NCI-H82 (cell line): ENCODE data around the gene PCNX4.

Experiments
- DNase-seq: peaks from one replicate; lab custom pipeline; 2025; lab: John Stamatoyannopoulos, UW

Gene PCNX4

DNA sequence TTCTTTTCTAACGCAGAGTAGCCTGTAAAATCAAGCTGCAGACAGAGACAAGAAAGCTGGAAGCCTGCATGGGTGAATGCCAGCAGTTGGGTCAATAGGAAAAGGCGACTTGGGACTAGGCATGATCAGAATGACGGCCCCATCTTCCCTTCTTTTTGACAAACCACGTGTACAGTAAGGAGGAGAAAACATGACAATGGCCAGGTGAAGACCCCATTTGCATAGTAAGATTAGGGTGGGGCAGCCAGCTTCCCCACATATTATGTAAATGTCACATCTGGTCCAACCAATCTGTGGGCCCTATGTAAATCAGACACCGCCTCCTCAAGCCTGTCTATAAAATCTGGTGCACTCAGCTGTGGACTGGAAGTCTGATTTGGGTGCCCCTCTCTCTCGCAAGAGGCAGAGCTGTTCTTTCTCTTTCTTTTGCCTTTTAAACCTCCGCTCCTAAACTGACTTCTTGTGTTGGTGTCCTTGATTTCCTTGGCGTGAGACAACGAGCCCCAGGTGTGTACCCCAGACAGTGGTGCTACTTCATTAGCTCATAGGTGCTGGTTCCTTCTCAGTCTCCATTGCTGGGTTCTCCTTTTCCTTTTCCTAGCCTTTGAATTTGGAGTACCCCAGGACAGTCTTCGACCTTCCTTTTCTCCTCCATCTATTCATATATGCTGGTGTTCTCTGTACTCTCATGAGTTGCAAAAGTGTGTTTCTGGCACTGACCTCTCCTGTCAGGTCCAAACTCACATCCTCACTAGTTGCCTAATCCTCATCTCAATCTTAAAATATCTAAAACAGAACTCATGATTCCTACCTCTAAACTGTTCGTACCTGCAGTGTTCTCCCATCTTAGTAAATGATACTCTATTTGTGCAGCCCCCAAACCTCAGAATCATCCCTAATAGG is 82.9 kb downstream of the PCNX4 start:
- no peak for DNase-seq

GRCh38 chr14:60175255-60175902 is 83.7 kb downstream of the PCNX4 start:
- DNase-seq: peak; percentile 14

DNA sequence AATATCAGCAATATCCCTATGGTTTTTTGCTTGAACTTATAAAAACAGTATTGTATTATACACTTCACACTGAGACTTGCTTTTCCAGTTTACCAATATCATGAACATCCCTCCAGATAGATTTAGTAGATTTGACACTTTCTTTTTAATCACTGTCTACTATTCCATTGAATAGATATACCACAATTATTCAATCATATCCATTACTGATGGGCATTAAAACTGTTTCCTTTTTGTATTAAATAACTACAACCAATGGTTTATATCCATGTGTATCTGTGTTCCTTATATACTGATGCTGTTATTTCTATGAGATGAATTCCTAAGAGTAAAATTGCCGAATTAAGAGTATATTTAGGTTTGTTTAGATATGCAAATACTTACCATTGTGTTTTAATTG is 86.4 kb downstream of the PCNX4 start:
- DNase-seq: no peak

DNA sequence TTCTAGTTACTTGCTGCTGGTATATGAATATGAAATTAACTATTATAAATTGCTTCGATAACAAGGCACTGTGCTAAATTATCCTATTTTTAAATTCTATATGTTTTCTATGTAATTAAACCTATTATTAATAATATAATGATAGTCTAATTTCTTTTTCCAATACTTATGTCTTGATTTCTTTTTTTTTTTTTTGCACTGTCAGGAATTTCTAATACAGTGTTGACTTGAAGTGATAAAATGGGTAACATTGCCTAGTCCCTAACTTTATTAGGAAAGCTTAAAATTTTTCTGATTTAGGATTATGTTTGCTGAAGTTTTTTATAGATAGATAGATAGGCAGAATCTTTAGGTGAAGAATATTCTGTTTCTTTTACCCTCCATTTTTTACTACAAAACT is 87.1 kb downstream of the PCNX4 start:
- no peak for DNase-seq

DNA sequence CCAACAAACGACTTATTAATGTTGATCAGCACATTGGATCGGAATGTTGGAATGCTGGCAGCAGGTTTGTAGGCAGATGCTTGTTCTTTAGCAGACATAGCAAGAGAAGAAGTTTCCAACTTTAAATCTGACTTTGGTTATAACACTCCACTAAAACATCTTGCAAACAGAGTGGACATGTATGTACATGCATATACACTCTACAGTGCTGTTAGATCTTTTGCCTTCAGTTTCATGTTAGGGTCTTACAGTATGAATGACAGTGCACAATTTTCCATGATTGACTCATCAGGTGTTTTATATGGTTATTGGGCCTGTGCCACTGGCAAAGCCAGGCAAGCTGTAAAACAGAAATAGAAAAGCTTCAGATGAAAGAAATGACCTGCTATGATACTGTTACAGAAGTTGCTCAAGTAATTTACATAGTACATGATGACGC is 87.7 kb downstream of the PCNX4 start:
- no peak for DNase-seq

- DNase-seq: peak; percentile 36
These were observed 91.4 kb downstream of the PCNX4 start for GRCh38 chr14:60183138-60183537.

GRCh38 chr14:60183741-60184140 is 92.0 kb downstream of the PCNX4 start:
- DNase-seq: peak; percentile 12

DNA sequence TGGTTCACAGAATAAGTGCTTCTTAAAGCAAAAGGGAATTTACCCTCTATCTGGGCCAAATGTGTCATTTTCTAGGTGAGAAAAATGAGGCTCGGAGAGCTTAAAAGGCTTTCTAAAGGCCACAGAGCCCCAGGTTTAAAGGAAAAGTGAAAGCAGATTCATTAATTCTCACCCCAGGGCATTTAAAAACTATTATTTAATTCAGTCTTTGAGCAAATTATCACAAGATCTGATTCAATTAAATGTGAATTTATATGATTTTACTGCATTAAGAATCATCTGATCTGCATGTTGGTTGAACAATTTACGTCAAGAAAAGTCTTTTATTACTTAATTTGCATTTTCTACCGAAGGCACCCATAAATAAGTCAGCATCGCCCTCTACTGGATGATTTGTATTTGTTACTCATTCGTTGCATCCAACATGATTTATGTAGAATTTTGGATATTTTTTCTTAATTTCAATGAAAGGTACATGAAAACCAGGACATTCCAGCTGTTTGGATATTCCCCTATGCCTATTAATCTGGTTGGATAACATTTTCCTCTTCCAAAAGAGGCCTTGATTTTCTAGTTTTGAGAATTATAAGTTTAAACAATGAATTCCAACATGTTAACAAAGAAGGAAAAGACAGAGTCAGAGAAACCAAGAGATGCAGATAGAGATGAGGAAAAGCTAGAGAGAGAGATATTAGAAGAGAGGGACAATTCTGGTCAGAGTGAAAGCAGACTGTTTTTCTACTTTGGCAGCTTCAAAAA is 92.6 kb downstream of the PCNX4 start:
- DNase-seq: peak; percentile 84

GRCh38 chr14:60184905-60185555 is 93.3 kb downstream of the PCNX4 start:
- peak; percentile 78 for DNase-seq

DNA sequence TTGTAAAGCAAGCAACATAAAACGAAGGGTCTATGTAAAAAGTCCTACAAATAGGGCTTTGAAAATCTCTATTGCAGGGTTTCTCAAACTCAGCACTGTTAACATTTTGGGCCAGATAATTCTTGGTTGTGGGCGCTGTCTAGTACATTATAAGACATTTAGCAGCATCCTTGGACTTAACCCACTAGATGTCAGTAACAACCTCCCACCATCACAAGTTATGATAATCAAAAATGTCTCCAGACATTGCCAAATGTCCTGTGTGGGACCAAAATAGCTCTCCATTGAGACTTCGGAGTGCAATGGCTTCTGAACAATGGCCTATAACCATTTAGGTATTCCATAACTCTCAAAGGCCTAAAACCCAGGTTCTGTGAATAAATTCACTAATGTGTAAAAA is 96.4 kb downstream of the PCNX4 start:
- peak; percentile 16 for DNase-seq

- DNase-seq: no peak
These were observed 97.0 kb downstream of the PCNX4 start for GRCh38 chr14:60188696-60189095.

- peak; percentile 82 for DNase-seq
These were observed 98.5 kb downstream of the PCNX4 start for GRCh38 chr14:60189923-60190840.

DNA sequence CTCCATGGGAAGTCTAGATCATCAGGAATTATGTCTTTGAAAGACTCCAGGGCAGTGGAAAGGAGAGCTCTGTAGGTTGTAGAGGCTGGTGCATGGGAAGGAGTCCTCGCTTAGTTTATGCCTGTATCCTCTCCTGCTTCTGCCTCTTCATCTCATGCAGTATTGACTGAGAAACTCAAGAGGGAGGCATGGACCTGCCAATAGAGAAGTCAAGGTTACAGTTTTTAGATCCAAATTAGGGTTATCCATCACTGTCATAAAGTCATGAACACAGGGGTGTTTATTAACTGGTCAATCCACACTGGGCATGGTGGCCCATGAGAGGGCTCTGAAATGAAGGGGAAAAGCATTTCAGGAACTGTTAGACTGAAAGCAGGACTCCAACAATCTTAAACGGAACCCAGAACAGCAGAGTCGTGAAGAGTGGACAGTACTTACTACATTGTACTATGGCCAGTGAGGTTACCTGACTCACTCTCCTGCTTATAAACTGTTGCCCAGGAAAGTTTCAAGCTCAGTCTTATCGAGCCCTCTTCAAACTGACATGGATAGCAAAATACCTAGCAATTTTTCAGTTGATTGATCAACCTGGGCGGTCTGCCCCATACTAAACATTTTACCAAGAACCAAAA is 103.6 kb downstream of the PCNX4 start:
- DNase-seq: no peak

DNA sequence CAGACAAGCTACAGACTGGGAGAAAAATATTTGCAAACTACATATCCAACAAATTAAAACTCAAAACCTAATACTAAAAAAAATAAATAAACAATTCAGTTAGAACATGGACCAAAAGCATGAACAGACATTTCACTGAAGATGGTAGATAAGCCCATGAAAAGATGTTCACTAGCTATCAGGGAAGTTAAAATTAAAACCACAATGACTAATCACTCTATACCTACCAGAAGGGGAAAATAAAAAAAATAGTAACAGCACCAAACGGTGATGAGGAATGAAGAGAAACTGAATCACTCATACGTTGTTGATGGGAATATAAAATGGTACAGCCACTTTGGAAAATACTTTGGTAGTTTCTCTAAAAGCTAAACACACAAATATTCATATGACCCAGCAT is 104.6 kb downstream of the PCNX4 start:
- DNase-seq: no peak

DNA sequence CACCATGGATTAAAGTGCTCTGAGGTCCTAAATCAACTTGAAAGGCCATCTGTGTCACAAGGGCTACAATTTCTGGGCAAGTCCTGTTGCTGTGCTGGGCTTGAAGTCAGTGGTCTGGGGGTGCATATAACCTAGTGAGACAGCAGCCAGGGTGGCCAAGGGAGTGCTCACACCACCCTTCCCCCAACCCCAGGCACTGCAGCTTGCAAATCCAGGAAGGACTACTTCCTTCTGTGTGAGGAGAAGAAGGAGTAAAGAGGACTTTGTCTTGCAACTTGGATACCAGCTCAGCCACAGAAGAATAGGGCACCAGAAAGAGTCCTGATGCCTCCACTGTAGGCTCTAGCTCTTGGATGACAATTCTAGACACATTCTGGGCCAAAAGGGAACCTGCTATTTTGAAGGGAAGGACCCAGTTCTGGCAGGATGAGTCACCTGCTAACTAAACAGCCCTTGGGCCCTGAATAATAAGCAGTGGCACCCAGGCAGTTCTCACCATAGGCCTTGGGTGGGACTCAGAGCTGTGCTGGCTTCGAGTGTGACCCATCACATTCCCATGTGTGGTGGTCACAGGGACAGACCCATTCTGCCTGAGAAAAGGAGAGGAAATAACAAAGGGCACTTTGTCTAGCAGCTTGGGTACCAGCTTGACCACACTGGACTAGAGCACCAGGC is 106.0 kb downstream of the PCNX4 start:
- DNase-seq: no peak

GRCh38 chr14:60199321-60199720 is 107.6 kb downstream of the PCNX4 start:
- DNase-seq: no peak

DNA sequence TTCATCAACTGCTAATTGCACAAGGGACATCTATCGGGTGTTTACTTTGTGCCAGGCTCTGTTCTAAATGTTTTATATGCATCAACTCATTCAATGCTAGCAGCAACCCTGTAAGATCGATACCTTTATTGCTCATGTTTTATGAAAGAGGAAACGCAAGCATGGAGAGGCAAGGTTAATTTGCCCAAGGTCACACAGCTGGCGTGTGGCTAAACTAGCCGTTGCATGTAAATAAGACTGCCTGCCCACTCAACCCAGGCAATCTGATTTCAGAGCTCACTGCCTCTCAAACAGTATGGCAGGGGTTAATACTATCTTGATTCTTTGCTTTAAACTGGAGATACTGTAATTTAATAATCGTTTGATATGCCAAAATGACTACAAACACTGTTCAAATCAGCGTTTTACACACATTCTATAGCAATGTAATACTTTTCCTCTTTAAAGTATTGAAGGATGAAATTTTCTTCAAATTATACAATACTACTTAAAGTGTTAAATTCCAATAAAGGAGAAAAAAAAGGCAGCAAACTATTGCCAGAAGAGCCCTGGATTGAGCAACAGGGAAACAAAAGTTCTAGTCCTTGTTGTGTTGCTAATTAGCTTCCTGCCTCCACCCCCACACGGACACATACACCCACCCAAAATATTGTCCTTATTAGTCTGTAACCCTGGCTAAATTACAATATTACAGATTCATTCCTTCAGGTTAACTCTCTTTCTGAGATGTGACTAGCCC is 112.5 kb downstream of the PCNX4 start:
- no peak for DNase-seq

- DNase-seq: no peak
These were observed 113.4 kb downstream of the PCNX4 start for GRCh38 chr14:60204843-60205774.
